ENCODE measurements around the gene PDE5A. TPM values are rescaled to one million over a fixed set of nuclear protein-coding genes. Genes with fewer than 3 reads are reported as not detected.
"Not testable (repeated sequence)": the region's sequence is repeated elsewhere in the genome, so short reads cannot be mapped to it uniquely, and the experiment has no call there.

Gene PDE5A
- 7.9 and 8.2 TPM in 2 replicates for total RNA-seq (2014; rRNA removed; shearing (Covaris generic))
- polyA plus RNA-seq (2015; cell fraction: cytosol; rRNA removed) = 2.1 and 3.1 TPM in 2 replicates
- polyA plus RNA-seq (2015; cell fraction: nucleus; rRNA removed) = 4.6 and 10.0 TPM in 2 replicates

DNA sequence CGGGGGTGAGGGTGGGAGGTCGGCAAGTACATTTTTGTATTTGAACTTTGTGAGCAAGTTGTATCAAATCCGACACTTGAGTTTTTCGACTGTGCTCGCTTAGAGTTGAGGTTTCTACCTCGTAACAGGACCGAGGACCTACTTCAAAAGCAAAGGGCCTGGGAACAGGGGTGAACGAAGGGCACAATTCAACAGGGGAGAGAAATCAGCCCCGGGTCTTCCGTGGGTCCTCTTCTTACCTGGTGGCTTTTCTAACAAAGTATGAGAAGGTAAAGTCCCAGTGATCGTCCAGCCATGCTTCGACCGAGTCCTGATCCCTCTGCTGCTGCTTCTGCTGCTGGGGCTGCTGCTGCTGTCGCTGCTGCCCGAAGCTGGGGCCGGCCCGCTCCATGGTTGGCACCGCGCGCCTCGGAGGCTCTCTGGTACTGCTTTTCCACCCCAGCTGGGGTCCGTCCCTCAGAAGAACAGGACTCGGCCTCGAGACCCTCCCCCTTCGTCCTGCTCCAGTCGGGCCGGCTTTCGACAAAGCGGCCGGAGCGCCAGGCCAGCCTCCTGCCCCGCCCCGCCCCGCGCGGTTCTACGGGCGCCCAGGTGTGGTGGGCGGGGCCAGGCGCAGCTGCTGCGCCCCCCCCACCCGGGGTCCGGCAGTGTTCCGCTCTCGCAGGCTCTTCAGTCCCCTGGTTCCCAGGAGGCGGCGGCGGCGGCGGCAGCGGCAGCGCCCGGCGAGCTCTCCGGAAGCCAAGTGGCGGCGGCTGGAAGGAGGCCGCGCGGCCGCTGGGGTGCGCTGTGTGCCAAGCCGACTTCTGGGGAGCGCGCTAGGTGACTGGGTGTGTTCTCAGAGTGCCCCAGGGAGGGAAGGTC, at the start of gene PDE5A:
Gene PDE5A (minus strand): TSS at position 524 of the 861 bp plus-strand sequence. CDS start 133 bp downstream, at position 391.
- in situ Hi-C loops (cut with HindIII; ENCODE audit: low pct_unique_long_range_greater_than_20kb, low sequenced_read_pairs) = no loop called here
- peak; percentile 78 for DNase-seq (ENCODE audit: low read depth, low spot score)

DNA sequence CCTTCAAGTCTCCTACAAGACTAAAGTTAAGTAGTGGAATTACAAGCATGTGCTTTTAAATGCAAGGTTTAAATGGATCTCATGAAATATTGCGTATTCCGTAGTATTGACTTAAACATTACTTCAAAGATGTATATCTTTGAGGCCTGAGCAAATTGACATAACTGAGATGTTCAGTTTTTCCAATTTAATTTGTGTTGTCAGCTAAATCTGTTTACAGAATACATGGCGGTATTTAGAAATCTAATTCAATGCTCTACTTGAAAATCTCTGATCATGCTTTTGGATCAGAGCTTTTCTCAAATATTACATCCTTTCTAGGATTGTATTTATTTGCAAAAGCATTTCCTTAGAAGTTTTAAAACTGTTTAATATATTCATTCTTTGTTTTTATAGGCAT, 47.5 kb upstream of the PDE5A start:
- in situ Hi-C loops (cut with HindIII; ENCODE audit: low pct_unique_long_range_greater_than_20kb, low sequenced_read_pairs) = no loop called here
- no peak for DNase-seq (ENCODE audit: low read depth, low spot score)

DNA sequence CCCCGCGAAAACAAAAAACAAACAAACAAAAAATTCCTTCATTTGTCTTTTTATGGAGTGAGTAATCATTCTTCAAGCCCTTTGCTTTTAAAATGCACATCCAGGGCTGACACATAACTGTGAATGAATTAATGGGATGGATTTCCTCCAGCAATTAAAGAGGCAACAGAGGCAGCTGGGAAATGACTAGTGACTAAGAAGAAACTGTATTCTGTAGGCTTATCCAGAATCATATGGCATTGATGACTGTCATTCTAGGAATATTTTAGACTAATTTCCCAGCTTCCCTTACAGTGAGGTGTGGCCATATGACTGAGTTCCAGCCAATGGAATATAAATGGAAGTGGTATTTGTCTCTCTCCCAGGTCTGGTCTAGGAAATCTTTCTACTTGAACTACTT, 46.8 kb upstream of the PDE5A start:
- in situ Hi-C loops (cut with HindIII; ENCODE audit: low pct_unique_long_range_greater_than_20kb, low sequenced_read_pairs) = no loop called here
- no peak for DNase-seq (ENCODE audit: low read depth, low spot score)

DNA sequence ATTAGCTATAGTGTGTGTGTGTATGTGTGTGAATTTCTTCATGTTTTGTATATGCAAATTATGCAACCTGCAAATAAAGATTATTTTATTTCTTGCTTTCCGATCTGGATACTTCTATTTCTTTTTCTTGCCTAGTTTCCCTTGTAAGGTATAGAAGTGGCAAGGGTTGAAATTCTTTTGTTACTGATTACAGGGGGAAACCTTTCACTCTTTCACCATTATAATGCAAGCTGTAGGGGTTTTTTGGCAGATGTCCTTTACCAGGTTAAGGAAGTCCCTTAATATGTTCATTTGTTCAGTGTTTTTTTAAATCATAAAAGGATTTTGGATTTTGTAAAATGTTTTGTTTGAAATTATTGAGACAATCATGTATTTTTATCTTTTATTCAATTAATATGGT, 44.3 kb upstream of the PDE5A start:
- in situ Hi-C loops (cut with HindIII; ENCODE audit: low pct_unique_long_range_greater_than_20kb, low sequenced_read_pairs) = no loop called here
- no peak for DNase-seq (ENCODE audit: low read depth, low spot score)

DNA sequence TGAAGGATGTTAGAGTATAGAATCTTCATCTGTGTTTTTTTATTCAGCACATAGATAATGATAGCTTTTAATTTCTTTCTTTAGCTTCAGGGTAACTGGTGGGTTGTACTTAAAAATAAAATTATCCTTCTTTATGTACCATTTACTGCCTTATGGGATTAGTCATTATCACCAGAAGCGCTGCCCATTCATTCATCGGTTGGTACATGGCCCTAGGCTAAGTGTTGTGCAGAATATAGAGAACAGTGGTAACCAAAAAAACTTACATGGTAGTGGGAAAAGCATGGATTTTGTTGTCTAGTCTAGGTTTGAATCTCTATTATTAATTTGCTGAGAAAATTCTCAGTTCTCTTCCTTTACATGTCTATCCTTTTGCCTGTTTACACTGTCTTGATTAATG, 43.5 kb upstream of the PDE5A start:
- DNase-seq (ENCODE audit: low read depth, low spot score) = peak; percentile 59
- in situ Hi-C loops (cut with HindIII; ENCODE audit: low pct_unique_long_range_greater_than_20kb, low sequenced_read_pairs) = no loop called here

DNA sequence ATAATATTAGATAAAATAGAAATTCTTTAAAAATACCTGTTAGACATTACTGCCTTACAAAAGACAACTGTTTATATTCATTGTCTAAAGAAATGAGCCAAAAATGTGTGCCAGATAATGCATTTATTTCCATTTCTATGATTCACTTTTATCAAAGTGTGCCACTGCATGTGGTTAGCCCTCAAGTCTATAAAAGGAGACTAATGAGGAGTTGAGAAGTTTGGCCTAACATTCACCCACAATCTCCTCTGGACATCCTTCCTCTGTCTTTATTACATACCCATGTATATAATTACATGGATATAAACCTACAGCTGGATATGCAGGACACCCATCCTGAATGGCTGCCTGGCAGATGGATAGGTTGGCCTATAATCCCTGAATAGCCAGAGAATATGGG, 42.6 kb upstream of the PDE5A start:
- in situ Hi-C loops (cut with HindIII; ENCODE audit: low pct_unique_long_range_greater_than_20kb, low sequenced_read_pairs) = no loop called here
- no peak for DNase-seq (ENCODE audit: low read depth, low spot score)

DNA sequence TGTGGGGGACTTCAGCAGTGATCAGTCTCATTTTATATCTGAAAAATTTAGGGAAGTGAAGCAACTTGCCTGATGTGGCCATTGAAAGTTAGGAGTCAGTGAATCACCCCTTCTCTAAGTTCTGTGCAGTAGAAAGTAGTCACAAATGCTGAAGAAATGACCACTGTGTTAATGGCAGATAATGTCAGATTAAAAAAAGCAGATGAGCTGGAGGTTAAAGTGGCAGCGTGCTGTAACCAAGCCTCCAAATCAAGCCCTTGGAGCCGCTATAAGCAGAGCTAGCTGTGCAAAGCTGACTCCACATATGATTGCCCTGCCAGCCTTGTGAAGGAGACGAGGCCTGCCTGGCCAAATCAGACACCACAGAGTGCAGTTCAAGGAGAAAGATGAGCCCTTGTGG, 39.2 kb upstream of the PDE5A start:
- peak; percentile 28 for DNase-seq (ENCODE audit: low read depth, low spot score)
- in situ Hi-C loops (cut with HindIII; ENCODE audit: low pct_unique_long_range_greater_than_20kb, low sequenced_read_pairs) = no loop called here

DNA sequence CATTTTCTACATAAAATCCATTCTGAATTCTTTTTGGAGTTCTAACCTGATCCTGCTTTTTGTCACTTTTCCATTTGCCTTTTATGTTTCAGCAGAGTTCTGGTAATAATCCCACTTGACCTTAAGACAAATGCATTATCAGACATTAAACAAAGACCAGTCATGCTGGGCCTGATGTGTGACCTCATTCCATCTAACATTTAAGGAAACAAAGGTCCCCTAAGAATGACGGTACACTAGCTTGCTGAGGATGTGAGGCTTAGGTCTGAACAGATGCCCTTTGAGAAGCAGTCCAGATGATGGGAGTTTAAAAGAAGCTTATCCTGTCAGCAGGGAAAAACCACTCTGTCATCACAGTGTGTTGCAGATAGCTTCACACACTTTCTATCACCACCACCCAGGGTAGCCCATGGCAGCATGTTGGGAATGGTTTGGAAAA, 38.1 kb upstream of the PDE5A start:
- in situ Hi-C loops (cut with HindIII; ENCODE audit: low pct_unique_long_range_greater_than_20kb, low sequenced_read_pairs) = no loop called here
- DNase-seq (ENCODE audit: low read depth, low spot score) = peak; percentile 98

DNA sequence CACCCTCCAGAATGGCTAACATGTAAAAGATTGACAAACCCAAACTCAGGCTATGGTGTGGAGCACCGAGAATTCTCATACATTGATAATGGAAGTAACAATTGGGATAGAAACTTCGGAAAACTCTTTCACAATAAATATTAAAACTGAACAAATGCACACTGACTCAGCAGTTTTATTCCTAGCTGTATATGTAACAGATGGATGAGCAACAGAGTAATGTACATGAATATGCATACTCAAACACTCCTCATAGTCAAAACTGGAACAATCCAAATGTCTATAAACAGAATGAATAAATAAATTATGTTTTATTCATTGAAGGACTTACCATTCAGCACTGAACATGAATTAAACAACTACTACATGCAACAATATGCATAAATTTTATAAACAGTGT, 37.1 kb upstream of the PDE5A start:
- in situ Hi-C loops (cut with HindIII; ENCODE audit: low pct_unique_long_range_greater_than_20kb, low sequenced_read_pairs) = no loop called here
- DNase-seq (ENCODE audit: low read depth, low spot score) = no peak

DNA sequence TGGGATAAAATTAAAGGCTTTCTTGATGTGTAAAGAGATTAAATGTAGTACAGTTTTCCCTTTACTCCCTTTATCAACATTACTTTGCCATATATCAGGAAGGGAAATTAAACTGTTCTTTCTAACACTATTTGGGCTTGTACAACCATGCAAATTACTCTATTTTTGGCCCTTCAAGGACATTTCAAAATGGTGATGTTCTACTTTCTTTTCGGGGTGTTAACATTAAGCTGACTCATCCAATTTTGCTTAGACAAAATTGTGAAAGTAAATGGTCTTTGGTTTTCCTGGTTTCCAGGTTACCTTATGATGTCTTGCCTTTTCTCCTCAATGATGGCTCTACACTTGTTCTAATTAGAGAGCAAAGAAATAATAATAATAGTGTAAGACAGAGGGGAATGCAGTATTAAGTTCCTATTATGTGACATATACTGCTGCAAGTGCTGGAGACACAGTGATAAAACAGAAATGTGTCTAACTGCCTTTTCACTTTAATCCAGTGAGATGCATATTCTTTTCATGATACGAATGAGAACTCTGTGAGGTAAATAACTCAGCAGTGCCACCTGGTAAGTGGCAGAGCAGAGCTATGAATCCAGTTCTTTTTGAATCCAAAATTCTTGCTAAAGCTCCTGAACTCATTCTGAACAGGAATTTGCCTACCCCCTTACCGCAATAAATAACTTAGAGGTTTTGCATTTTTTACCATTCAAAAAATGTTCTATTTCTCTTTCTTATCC, 35.7 kb upstream of the PDE5A start:
- in situ Hi-C loops (cut with HindIII; ENCODE audit: low pct_unique_long_range_greater_than_20kb, low sequenced_read_pairs) = no loop called here
- DNase-seq (ENCODE audit: low read depth, low spot score) = no peak

DNA sequence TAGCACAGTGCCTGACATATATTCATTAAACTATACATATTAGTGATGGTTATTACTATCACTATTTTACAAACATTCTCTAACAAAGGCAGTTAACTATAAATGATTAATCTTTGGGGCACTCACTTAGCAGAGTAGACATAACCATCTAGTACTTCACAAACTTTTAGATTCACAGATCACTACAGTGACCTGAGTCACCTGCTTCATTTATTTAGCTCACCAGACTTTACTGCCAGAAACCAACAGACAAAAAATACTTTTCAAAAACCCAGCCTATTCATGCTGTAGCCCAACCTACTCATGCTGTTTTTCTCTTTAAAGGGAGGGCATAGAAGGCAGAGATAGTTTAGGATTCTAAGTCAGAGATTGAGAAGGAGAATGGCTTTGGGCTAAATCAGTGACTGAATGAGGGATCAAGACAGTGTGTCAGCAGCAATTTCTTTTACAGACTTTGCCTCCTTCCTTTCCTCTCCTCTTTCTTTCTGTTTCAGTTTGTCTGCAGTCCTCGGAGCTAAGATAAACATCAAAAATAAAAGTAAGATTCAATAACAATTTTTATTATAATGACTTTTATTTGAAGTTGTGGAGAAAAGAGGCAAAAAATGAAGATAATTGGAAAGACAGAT, 34.7 kb upstream of the PDE5A start:
- in situ Hi-C loops (cut with HindIII; ENCODE audit: low pct_unique_long_range_greater_than_20kb, low sequenced_read_pairs) = no loop called here
- no peak for DNase-seq (ENCODE audit: low read depth, low spot score)

DNA sequence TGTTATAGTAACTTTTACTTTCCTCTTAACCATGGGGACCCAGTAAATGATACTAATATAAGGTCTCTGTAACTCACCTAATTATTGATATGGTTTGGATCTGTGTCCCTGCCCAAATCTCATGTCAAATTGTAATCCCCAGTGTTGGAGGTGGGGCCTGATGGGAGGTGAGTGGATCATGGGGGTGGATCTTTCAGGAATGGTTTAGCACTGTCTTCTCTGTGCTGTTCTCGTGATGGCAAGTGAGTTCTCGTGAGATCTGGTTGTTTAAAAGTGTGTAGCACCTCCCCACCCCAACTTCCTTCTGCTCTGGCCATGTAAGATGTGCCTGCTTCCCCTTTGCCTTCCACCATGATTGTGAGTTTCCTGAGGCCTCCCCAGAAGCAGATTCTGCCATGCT, 34.0 kb upstream of the PDE5A start:
- DNase-seq (ENCODE audit: low read depth, low spot score); in situ Hi-C loops (cut with HindIII; ENCODE audit: low pct_unique_long_range_greater_than_20kb, low sequenced_read_pairs): not testable (repeated sequence)

DNA sequence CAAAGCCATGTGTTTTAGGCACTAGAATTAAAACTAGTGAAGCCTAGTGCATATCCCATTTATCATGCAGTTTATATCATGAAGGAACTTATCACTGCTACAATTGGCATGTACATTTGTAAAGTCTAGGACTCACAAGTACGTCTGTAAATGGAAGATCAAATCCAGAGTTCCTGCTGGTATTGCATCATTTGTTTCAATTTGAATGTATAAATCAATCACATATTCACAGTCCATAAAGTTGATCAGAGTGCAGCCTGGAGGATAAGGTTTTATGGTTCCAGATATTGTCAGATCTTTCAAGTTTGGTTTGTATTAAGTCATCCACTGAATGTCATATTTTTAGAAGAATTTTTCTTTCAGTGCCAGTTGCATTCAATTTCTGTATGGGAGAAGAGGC, 32.6 kb upstream of the PDE5A start:
- no peak for DNase-seq (ENCODE audit: low read depth, low spot score)
- in situ Hi-C loops (cut with HindIII; ENCODE audit: low pct_unique_long_range_greater_than_20kb, low sequenced_read_pairs) = no loop called here

DNA sequence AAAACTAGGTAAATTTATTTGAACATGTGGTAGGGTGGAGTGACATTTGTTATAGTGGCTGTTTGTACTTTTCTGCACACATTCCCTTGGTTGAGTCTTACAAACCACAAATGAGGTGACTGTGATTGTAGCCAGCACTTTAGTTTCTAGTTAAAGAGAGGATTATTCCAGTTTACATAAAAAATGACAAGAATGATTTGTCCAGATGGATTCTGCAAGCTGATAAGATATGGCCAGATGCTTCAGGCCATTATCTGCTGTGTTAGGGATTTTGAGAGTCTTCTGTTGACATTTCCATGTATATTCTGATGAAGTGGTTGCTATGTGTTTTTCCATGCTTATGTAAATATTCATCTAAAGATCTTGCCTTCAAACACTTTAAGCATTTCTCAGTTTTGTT, 31.0 kb upstream of the PDE5A start:
- DNase-seq (ENCODE audit: low read depth, low spot score) = no peak
- in situ Hi-C loops (cut with HindIII; ENCODE audit: low pct_unique_long_range_greater_than_20kb, low sequenced_read_pairs) = no loop called here

DNA sequence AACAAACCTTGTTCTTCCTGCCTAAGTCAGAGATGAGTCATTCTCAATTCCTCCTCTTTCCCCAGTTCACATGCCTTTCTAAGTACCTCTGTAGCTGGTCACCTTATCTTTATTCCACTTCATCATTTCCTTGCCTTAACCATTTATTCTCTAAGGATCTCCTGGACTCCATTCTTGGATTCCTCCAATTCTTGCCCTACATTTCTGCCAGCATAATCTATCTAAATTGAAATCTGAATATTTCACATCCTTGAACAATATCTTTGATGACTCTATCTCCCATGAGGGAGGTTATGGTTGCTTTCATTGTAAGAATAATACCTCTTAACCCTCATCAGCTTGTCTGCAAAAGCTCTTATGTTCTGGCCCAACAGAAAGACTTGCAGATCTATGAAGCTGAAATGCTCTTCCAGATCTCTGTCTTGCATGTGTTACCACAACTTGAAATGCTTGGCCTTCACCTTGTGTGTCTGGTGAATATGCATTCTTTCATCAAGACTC, 28.6 kb upstream of the PDE5A start:
- in situ Hi-C loops (cut with HindIII; ENCODE audit: low pct_unique_long_range_greater_than_20kb, low sequenced_read_pairs) = no loop called here
- DNase-seq (ENCODE audit: low read depth, low spot score) = no peak

DNA sequence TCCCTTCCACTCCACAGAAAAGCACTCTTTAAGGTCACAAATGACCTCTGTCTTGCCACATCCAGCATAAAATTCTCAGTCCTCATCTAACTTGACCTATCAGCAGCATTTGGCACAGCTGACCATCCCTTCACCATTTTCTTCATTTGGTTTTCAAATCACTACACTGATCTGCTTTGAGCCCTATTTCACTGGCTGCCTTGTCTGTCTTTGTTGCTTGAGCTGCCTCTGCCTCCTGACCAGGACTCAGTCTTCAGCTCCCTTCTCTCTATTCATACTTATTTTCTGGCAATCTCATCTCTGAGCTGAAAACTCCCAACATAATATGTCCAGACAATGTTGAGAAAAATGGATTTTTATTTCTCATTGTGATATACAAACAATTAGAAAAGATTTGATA, 27.7 kb upstream of the PDE5A start:
- in situ Hi-C loops (cut with HindIII; ENCODE audit: low pct_unique_long_range_greater_than_20kb, low sequenced_read_pairs) = no loop called here
- DNase-seq (ENCODE audit: low read depth, low spot score) = peak; percentile 23

DNA sequence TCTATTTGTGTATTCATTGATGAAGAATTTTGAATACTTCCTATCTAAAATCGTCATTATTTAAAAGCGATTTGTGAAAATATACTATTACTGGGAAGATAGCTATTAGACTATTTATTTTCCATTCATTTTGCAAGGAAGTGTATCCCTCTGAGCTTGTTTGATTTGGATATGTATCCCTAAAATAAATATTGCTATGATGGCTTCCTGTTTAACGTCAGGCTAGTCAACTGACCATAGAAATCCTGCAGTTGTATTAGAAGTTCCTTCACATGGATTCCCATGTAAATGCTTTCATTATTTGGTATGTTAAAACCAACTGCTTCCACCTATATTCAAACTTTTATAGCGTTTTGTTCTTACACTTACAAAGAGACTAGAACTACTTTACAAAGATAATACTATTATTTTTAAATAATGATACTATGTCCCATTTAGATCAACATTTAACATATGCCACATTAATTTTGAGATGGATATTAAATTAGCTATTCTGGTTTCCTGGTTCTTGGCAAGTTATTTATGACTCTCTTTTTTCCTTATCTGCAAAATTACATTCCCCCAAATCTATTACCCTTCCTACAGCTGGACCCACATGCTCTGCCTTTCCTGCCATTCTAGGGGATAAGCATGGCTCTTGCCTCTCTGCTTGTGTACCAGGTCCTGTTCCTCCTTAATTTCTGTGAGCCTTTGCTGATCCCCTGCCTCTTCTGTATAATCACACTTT, 26.7 kb upstream of the PDE5A start:
- in situ Hi-C loops (cut with HindIII; ENCODE audit: low pct_unique_long_range_greater_than_20kb, low sequenced_read_pairs) = no loop called here
- no peak for DNase-seq (ENCODE audit: low read depth, low spot score)

Measured in SK-MEL-5 (cell line).